Measurements from ENCODE around the gene NKAIN2.

NKAIN2 gene

DNA sequence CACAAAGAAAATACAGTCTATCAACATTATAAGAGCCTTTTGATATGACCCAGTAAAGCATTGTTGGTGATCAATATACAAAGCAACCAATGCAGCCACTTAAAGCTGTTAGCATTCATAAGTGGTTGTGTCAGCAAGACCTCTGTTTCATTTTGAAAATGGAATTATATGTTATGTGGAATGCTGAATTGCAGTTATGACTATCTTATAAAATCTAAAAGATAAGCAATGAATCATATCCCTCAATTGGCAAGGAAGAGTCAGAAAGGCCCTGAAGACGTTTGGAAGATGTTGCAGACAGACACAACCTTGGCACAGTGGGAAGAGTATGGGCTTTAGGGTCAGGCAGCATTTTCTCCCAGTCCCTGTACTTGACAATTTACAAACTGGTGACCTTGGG lies 1064.8 kb downstream of the NKAIN2 start:
- no peak for DNase-seq

- no peak for DNase-seq
Observed at GRCh38 chr6:124869416-124869815, 1065.8 kb downstream of the NKAIN2 start.

- DNase-seq: peak in 1 of 2 experiments; percentile 15
Observed at GRCh38 chr6:124870611-124871459, 1067.2 kb downstream of the NKAIN2 start.

- DNase-seq: no peak
Observed at GRCh38 chr6:124872361-124873065, 1068.8 kb downstream of the NKAIN2 start.

GRCh38 chr6:124873066-124873410 lies 1069.4 kb downstream of the NKAIN2 start:
- no peak for DNase-seq

All from SHP77 (cell line).